Right renal cortex interstitium (tissue), 3 donors: Measurements from ENCODE around the gene PHLDA1. TPM values are rescaled to one million over a fixed set of nuclear protein-coding genes. Genes with fewer than 3 reads are reported as not detected.

Experiments
- DNase-seq, 3 donors: peaks; one replicate each; pipeline ENCODE4 v3.0.0-alpha.2; 2013; ENCODE audit warnings: low read depth in 3 of 3, low spot score in 2 of 3
- polyA plus RNA-seq, 3 donors: library from polyadenylated mRNA; unstranded; fragments of 120-200 nt; gene quantifications; one replicate each; pipeline ENCODE4 v1.2.1, GENCODE V29; 2013; ENCODE audit not compliant: insufficient read length in 3 of 3

Gene PHLDA1
- polyA plus RNA-seq, 3 donors: 33.9 to 37.7 (median 34.5) TPM

DNA sequence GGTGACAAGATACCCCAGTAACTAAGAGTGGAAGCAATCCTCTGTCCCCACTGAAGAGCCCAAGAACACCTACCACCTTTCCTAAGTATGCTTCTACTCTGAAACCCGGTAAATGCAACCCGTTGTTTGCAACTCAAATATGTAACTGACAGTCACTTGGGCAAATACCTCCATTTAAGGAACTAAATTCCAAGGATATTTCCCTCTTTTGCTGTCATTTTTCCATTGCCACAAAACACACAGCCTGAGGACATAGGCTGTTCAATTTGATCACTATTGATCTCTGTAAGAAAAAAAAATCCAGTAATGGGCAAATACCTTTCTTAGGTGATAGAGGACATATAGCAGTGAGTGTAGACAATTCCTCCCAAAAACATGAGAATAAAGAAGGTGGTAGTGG lies 6.6 kb upstream of the PHLDA1 start:
- DNase-seq: no peak

DNA sequence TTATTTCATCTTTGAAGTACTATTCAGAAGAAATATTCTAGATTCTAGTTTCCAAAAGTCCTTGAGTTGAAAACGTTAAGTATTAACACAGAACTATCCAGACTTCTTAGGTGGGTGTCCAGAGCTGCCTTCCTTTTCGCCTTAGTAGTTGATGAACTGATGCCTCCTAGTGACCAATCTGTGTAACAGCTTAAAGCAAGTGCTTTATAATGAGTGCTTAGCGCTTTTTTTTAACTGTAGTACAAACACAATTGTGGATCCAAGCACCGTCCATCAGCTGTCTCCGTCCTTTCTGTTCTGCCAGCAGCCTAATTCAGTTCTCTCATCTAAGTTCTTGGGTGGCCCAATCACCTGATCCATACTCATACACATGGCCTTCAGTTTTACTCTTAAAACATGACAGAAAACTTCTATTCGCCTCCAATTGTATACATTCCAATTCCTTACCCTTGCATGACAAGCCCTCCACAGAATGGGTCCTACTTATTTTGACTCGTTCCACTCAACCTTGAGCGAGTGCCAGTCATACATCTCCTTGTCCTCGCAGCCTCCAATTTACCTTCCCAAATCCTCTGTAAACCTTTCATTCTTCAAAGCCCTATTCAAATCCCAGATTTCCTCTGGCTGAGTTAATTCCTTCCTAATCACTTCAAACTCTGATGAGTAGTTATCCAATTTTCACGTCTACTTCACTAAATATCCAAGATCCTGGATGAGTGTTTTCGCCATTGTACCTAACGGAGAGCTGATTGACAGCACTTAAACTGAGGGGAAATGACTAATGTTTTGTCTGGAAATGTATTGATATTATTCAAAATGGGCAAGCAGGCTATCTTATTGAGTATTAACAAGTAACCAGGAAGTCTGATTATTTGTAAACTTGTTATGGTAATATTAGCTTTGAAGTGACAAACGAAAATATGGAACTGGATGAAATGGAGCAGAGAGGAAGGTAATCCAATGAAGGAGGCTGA lies 5.8 kb upstream of the PHLDA1 start:
- no peak for DNase-seq

DNA sequence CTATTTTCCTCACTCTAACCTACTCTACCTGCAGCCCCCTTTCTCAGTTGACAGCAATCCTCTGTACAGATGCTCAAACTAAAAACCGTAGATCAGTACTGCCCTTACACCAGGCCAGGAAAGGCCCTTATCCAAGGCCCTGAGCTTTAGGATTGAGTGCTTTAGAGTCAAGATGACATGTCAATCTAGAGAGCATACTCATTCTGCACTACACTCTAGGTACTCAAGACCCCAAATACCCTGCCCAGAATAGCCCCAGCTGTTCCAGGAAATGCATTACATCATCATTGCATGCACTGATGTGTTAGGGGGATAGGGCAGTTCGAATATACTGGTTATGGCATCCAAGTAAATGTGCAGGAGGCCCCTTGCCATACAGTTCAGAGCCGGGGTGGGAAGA lies 3.5 kb upstream of the PHLDA1 start:
- DNase-seq: no peak

DNA sequence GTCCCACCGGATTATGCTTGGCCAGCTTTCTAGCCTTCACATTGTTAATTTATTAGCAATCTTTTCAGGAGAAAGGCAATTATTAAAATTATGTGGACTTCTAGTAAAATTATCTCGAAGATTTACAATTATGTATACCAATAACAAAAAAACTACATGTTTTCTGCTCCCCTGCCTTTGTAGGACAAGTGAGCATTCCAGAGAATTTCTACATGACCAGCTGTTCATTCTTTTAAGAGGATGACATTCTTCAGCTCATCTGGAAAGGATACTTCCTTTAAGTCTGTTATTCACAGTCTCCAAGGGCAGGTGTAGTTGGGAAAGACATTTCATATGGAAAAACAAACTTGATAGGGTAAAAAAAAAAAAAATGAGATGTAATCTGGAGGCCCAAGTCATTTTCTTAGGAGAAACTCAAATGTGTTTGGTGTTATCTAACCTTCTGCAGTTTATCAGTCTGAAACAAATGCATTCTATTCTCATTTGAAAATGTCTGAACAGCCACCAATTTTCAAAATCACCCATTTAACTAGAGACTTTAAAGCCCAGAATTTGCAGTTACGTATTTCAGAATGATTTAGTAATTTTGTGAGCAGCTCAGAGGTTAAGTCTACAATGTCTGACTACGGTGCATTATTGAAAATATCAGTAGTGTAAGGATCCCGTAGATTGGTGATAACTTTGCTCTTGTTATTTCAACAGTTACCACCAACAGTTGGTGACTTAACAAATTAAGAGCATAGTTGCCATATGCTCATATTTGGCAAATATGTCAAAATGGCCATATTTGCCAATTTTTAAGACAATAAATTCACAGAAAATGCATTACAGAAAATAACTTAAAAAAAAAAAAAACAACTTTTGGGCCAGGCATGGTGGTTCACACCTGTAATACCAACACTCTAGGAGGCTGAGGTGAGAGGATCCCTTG lies 1.8 kb upstream of the PHLDA1 start:
- DNase-seq: no peak

DNA sequence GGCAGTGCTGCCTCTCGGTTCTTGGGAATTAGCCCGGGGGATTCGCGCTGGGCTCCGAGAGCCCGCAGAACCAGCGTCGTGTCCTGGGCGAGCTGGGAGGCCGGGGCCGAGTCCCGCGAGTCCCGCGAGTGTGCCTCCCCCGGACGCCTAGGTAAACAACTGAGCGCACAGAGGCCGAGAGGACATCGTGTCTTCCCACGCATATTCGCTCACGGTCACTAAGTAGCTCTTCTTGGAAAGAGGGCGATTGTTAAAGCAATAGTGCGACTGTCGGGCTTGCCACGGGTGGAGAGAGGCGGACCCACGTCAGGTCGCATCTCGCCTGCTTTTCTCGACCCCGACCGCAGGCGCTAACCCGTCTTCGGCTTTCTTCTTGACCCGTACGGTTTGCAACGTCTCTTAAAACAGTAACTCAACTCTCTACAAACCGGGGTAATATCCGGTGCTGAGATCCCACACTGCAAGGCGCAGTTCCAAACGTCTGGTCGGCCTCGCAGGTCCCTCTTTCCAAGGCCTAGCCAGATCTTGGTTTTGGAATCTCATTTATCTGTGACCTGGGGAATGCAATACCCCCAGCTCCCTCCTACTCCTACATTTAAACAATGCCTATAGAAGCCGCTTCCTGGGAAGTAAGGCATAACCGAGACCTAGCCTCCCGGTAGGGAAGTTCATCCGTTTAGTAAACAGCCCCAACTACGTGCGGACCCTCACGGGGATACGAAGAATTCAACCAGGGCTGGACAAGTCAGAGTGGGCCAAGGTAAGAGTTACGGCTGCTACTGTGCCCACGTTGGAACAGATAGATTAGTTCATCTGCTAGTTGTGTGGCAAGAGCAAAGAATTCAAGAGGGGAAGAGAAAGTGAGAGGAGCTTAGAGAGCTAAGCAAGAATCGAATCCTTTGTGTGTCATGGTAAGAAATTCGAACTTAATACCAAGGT lies 736 bp upstream of the PHLDA1 start:
- no peak for DNase-seq

DNA sequence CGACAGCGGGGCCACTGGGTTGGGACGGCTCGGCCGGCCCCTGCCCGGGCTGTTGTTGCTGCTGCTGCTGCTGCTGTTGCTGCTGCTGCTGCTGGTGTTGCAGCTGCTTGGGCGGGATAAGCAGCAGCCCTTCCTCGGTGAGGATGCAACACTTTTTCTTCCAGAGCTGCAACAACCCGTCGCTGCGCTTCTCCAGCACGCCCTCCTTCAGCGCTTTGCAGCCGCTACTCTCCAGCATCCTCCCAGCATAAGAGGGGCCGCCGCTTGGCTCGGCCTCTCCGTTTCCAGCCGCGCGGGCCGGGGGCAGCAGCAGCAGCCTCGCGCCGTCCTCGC lies 529 bp downstream of the PHLDA1 start:
- no peak for DNase-seq

DNA sequence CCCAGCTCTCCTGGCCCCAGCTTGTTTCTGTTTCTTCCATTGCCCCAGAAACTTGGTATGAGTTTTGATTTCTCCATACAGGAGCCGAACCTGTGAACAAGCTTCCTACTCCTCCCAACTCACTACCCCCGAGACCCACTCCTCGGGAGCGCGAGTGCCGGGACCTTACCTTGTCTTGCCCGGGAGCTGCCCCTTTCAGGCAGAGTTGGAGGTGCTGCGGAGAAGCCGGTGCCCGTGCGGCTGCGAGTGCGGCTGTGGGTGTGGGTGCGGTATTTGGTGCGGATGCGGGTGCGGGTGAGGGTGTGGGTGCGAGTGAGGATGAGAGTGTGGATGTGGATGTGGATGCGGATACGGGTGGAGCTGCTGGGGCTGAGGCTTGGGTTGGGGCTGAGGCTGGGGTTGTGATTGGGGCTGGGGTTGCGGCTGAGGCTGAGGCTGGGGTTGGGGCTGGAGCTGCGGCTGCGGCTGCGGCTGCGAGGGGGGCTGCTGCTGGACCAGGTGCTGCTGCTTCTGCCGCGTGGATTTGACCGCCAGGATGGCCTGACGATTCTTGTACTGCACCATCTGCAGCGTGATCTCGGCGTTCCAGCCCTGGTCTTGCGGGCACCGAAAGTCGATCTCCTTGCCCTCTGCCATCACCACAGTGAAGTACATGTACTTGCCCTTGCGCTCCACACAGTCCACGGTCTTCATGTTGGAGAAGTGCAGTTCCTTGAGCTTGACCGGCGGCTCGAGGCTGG lies 1.1 kb downstream of the PHLDA1 start:
- DNase-seq: no peak

DNA sequence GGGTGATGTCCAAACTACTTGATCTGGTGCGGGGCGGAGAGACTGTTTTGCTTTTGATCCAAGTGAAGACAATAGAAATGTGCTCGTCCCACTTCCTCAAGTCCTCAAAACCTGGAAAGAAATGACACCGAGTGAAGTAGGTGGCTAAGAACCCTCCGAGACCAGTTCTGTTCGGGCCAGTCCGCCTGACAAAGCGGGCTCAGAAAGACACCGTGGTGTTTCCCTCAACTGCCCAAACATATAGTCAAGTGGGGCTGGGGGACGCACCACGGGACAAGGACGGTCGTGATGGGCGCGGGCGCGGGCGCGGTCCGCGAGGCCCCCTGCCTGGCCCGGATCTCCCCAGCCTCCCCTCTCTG lies 1.6 kb downstream of the PHLDA1 start:
- no peak for DNase-seq

DNA sequence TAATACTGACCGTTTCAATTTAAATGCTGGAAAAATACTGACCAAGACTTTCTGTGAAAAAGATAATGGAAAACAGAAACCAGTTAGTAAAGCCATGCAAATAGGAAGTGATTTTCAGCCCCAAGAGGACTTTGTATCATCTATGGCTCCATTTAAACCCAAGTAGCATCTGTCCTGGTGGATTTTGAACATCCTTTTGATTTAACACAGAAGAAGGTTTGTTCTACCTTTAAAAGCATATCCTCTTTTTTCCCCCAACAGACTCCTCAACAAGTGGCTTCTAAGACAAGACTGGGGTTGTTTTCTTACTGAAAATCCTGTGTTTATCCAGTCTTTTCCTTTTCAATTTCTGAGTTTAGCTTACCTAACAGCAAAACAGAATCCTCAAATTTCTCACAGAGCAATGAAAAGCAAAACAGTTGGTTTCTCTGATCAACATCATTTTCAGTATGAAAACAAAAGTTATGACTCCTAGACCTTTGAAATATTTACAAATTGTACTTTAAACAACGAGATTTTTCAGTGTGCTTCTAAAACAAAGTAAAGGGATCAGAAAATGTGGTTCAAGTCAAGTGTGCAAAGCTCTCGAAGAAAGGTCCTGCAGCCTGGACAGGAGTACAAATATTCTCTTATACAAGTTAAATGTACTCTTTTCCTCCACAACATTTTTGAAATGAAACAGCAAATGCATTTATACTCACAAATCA lies 2.9 kb downstream of the PHLDA1 start:
- DNase-seq: no peak

DNA sequence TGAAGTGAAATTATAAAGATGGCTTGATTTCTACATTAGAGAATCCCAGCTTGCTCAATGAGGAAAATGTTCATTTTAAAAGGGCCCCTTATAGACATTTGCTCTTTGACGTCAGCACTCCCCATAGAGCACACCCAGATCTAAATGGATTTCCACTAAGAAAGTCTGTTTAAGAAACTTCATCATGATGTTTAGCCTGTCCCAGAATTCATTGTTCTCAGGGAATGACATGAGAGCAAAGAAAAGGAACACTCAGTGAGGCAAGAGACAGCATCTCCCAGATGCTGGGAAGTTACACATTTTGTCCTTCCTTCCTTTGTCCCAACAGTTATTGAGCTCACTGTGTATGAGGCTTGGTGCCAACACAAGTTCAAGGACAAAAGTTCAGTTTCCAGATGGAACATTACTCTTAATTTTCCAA lies 4.9 kb downstream of the PHLDA1 start:
- DNase-seq: no peak

DNA sequence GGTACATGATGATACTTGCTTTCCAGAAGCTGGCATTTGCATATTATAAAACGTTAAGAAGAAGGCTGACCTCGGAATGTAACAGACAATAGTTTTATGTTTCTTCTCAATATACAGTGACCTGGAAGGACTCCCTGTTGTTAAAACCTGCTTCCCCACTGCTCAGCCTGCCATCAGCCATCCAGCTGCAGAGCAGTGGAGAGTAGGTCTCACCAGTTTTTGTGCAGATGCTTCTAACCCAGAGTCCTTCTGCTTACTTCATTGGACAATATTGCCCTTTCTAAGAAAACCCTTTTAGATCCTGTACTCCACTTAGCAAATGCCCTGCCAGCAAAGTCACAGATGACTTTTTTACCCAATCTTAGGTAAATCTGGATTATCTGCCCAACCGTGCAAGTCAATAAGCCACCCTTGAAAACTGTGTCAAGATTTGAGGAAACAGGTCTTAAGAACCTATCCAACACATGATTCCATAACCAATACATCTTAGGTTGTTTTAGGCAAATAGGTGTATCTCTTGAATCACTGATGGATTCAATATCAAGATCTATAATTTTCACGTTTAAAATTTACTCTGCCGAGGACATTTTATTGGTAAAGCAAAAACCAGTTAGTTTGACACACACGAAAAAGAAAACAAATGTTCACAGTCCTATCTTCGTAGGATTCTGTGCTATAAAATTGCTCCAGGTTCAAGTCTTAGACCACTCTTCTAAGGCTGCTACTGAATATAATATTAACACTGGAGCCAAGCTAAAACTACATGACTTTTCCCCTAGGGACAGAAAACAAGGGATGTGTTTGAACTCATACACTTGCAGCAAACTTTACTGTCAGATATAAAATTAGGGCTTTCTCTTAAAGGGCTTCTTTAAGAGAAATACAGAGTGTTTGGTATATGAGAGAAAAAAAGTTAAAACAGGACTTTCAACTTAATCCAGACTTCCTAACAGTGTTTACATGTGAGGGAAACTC lies 5.7 kb downstream of the PHLDA1 start:
- no peak for DNase-seq

DNA sequence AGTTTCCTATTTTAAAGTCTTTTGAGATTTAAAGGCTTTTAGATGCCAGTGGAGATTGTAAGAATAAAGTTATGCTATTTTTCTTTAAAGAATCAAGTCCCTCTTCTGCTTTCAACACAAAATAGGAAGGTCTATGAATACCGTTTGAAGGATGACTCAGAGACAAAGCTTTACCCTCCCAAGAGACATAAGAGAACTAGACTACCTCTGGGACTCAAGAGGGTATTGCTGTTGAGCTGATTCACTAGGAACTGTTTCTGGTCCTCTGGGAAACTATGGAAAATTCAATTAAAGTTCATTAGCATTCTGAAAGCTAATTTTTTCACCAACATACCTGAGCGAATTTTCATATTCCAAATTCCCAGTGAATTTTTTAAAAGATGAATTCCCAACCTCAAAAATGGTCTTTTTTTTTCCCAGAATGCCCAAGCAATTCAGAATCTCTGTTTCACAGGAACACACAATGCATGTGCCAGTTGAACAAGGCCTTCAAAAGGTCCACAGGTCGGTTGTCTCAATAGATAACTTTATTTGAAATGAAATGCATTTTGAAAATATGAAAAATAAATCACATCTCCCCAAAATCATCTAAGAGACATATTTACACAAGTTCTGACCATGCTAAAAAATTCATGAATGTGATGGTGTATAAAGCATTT lies 6.5 kb downstream of the PHLDA1 start:
- DNase-seq: no peak

DNA sequence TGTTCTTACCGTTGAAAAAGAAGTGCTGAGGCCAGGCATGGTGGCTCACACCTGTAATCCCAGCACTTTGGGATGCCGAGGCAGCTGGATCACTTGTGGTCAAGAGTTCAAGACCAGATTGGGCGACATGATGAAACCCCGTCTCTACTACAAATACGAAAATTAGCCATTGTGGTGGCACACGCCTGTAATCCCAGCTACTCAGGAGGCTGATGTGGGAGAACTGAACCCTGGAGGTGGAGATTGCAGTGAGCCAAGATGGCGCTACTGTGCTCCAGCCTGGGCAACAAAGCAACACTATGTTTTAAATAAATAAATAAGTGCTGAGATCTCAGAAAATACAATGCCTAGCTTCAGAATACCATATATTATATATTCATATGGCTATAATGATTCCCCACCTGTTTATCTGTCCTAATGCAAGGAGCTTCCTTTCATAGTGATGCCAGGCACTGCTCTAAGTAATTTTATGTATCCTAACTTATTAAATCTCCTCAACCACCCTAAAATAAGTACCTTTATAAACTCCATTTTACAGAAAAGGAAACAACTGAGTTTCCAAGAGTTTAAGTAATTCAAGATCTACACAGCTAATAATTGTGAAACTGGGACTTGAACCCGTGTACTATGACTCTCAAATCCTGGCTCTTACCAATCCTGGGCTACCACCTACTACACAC lies 7.3 kb downstream of the PHLDA1 start:
- no peak for DNase-seq

DNA sequence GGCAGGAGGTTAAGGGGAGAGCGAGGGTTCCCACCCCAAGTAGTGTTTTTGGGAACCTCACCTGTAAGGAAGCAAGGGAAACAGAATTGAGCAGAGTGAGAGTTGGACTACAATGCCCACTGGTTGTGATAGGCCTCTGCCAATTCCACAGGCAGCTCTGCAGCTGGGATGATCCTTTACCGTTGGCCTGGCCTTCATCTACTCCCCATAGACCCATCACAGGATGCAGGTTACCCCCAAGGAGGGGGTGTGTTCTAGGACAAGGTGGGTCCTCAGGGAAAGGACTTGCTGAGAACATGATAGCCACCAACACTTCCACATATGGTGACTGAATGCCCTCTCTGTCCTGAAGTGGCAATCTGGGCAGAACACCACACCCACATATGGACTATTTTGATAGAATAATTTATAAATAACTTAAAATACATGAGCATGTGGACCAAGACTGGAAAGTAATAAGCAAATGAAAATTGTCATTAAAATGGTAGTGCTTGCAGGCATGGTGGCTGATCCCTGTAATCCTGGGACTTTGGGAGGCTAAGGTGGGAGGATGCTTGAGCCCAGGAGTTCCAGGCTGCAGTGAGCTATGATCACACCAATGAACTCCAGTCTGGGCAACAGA lies 8.4 kb downstream of the PHLDA1 start:
- no peak for DNase-seq

DNA sequence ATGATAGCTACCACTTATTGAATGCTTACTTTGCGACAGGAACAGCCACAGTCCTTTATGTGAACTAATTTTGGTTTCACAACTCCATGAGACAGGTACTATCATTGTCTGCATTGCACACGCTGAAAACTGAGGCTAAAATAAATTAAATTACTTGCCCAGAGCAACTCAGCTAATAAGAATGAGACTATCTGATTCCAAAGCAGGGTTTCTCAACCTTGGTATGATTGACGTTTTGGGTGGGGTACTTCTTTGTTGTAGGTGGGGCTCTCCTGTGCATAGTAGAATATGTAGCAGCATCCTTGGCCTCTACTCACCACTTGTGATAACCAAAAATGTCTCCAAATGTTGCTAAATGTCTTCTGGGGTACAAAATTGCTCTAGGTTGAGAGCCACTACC lies 9.1 kb downstream of the PHLDA1 start:
- DNase-seq: no peak
